K562 (cell line): ENCODE results near the gene POT1. TPM values are rescaled to one million over a fixed set of nuclear protein-coding genes. Genes with fewer than 3 reads are reported as not detected.

Experiments
- ATAC-seq: fragments of 200-7000 bp; cut with Tn5 transposase; 3 replicates; pipeline ENCODE4 v1.9.1; 2020; ENCODE audit warnings: moderate library complexity
- BruUV-seq: library from RNA; stranded (reverse); fragments of 400-500 nt; replicated peaks from 2 replicates; lab custom pipeline; 2021; lab: Mats Ljungman, UMichigan
- CTCF ChIA-PET: fragments of 300-600 bp; formaldehyde crosslinking; extraction: SDS; loops from one replicate; lab custom pipeline; 2021; ENCODE audit warnings: low intra/inter-chr PET ratio; lab: Yijun Ruan, JAX
- POLR2A ChIA-PET: fragments of 300-600, 350-650 bp; sonication (Branson Sonifier 250); formaldehyde crosslinking; extraction: SDS; loops from one replicate; lab custom pipeline; 2021; ENCODE audit warnings: antibody characterized with exemption, inconsistent platforms; lab: Yijun Ruan, JAX
- DNase-seq, 4 experiments: peaks; one replicate each; pipeline versions ENCODE4 v3.0.0 to v3.0.0-alpha.2; 2011 to 2018; ENCODE audit warnings: low spot score in 3 of 4, mixed read lengths in 3 of 4; ENCODE audit errors: extremely low read depth in 1 of 4
- FAIRE-seq: peaks from 2 replicates; lab custom pipeline; 2011; peaks lifted over from hg19 to GRCh38; lab: Jason Lieb, UNC
- H2AFZ ChIP-seq: 2 replicates; pipeline ENCODE4 v1.6.0; 2011; ENCODE audit warnings: low read depth, low read length, control low read depth, inconsistent platforms
- H3K27ac ChIP-seq: fragments of 200-600 bp; 3 replicates; pipeline ENCODE4 v1.8.0; 2011; ENCODE audit warnings: low read depth, mild to moderate bottlenecking, control low read depth, inconsistent platforms, low read length, moderate library complexity, mixed read lengths; ENCODE audit errors: extremely low read depth
- H3K27me3 ChIP-seq, 2 experiments: fragments of 300-600 bp in 1 of 2; 2 replicates in 1 of 2; 3 replicates in 1 of 2; pipeline versions ENCODE4 v1.6.0 to v1.8.0; 2011; ENCODE audit warnings: inconsistent platforms in 2 of 2, low read length in 2 of 2, mild to moderate bottlenecking in 1 of 2, mixed read lengths in 1 of 2, moderate library complexity in 1 of 2; ENCODE audit not compliant: control insufficient read depth in 2 of 2, insufficient read depth in 2 of 2
- H3K36me3 ChIP-seq: fragments of 300-600 bp; 3 replicates; pipeline ENCODE4 v1.8.0; 2011; ENCODE audit warnings: mild to moderate bottlenecking, low read length, inconsistent platforms; ENCODE audit not compliant: control insufficient read depth, insufficient read depth
- H3K4me1 ChIP-seq, 2 experiments: fragments of 200-600 bp in 1 of 2; replicated peaks in 1 of 2; 2 replicates in 1 of 2; 3 replicates in 1 of 2; pipeline versions ENCODE4 v1.5.1 to v1.8.0; 2011; ENCODE audit warnings: inconsistent platforms in 2 of 2, low read length in 2 of 2, mild to moderate bottlenecking in 1 of 2, mixed read lengths in 1 of 2, moderate library complexity in 1 of 2; ENCODE audit not compliant: control insufficient read depth in 2 of 2, insufficient read depth in 2 of 2
- H3K4me2 ChIP-seq: 2 replicates; pipeline ENCODE4 v1.6.1; 2011; ENCODE audit warnings: low read length, control low read depth, inconsistent platforms, mixed read lengths; ENCODE audit not compliant: insufficient read depth
- H3K4me3 ChIP-seq: fragments of 200-600 bp; sonication (generic), shearing (Covaris generic); 2 replicates; pipeline ENCODE4 v1.5.1; 2016; ENCODE audit warnings: control low read depth, inconsistent platforms
- H3K79me2 ChIP-seq: fragments of 200-600 bp; 3 replicates; pipeline ENCODE4 v1.8.0; 2011; ENCODE audit warnings: low read length, inconsistent platforms; ENCODE audit not compliant: control insufficient read depth, insufficient read depth
- H3K9ac ChIP-seq, 2 experiments: 2 replicates each; pipeline versions ENCODE4 v1.6.0 to v1.6.1; 2011; ENCODE audit warnings: low read depth in 2 of 2, low read length in 2 of 2, control low read depth in 1 of 2, inconsistent platforms in 1 of 2, mild to moderate bottlenecking in 1 of 2, mixed read lengths in 1 of 2; ENCODE audit not compliant: insufficient read depth in 1 of 2
- H3K9me1 ChIP-seq: one replicate; pipeline ENCODE4 v1.6.0; 2011; ENCODE audit warnings: inconsistent platforms, mild to moderate bottlenecking, low read length, moderate library complexity; ENCODE audit not compliant: control insufficient read depth, insufficient read depth
- H3K9me3 ChIP-seq: replicated peaks from 2 replicates; pipeline ENCODE4 v1.5.1; 2011; ENCODE audit warnings: low read depth, low read length, inconsistent platforms; ENCODE audit not compliant: control insufficient read depth, insufficient read depth
- H4K20me1 ChIP-seq: replicated peaks from 2 replicates; pipeline ENCODE4 v1.6.1; 2011; ENCODE audit warnings: low read length, inconsistent platforms, mixed read lengths; ENCODE audit not compliant: control insufficient read depth, insufficient read depth
- FOS ChIP-seq: IDR thresholded peaks from 3 replicates; pipeline ENCODE4 v1.6.1; 2011; ENCODE audit not compliant: insufficient read length; ENCODE audit errors: extremely low read depth
- JUND ChIP-seq, 2 experiments: IDR thresholded peaks; 2 replicates in 1 of 2; 3 replicates in 1 of 2; pipeline ENCODE4 v1.6.1; 2011; ENCODE audit warnings: borderline replicate concordance in 2 of 2, low read depth in 2 of 2, low read length in 2 of 2, improper control_type of control experiment in 1 of 2, missing biosample characterization in 1 of 2, missing genetic modification characterization in 1 of 2, missing genetic modification reagents in 1 of 2
- KLF16 ChIP-seq: IDR thresholded peaks from 2 replicates; pipeline ENCODE4 v1.6.1; 2016; ENCODE audit warnings: antibody characterized with exemption
- NFATC3 ChIP-seq: fragments of 450-650 bp; IDR thresholded peaks from 2 replicates; pipeline ENCODE4 v1.6.1; 2017; ENCODE audit warnings: mild to moderate bottlenecking
- RFX7 ChIP-seq: fragments of 250-450 bp; sonication (Bioruptor Pico); IDR thresholded peaks from 2 replicates; pipeline ENCODE4 v1.5.1; 2021; ENCODE audit warnings: mild to moderate bottlenecking
- SMARCA4 ChIP-seq: fragments of 450-650 bp; IDR thresholded peaks from 2 replicates; pipeline ENCODE4 v1.6.1; 2016
- SMC3 ChIP-seq: conservative IDR thresholded peaks from 2 replicates; pipeline ENCODE4 v1.6.1; 2011; ENCODE audit warnings: low read depth, low read length, improper control_type of control experiment; ENCODE audit not compliant: insufficient read depth
- YY1 ChIP-seq, 3 experiments: IDR thresholded peaks; 2 replicates each; pipeline ENCODE4 v1.6.1; 2011; ENCODE audit warnings: low read length in 2 of 3, mild to moderate bottlenecking in 2 of 3, moderate library complexity in 2 of 3, borderline replicate concordance in 1 of 3, control low read depth in 1 of 3, low read depth in 1 of 3; ENCODE audit not compliant: insufficient read depth in 3 of 3, insufficient replicate concordance in 2 of 3, control insufficient read depth in 1 of 3, insufficient read length in 1 of 3; ENCODE audit errors: extremely low read depth in 1 of 3
- ZNF24 ChIP-seq: fragments of 450-650 bp; IDR thresholded peaks from 2 replicates; pipeline ENCODE4 v1.6.1; 2016
- in situ Hi-C: fragments of 300-500 bp; cut with MboI; formaldehyde crosslinking; loops from 4 replicates; pipeline ENCODE4 v1.15.0; 2018; ENCODE audit warnings: inconsistent platforms, mixed read lengths
- intact Hi-C: fragments of 100-400 bp; cut with micrococcal nuclease; formaldehyde crosslinking; loops from 2 replicates; pipeline ENCODE4 v1.14.2; 2022
- polyA plus RNA-seq, 8 experiments: library from polyadenylated mRNA; depleted of rRNA in 4 of 8; stranded (reverse) in 5 of 8; unstranded in 3 of 8; fragments of >200 nt; fragmentation: Nextera tagmentation in 2 of 8; fragmentation: Illumina TruSeq in 1 of 8; extraction: Ambion mirVana in 2 of 8; extraction: Trizol in 1 of 8; gene quantifications; 2 replicates each; pipeline versions ENCODE4 v1.2.1 to v1.2.3, GENCODE V29; 2011 to 2014; ENCODE audit warnings: inconsistent platforms in 1 of 8, missing spikeins in 1 of 8
- total RNA-seq, 7 experiments: library from RNA; depleted of rRNA in 6 of 7; stranded (reverse); fragments of >200 nt in 6 of 7; fragmentation: Illumina TruSeq in 2 of 7; extraction: Trizol in 2 of 7; gene quantifications; 2 replicates each; pipeline versions ENCODE4 v1.2.1 to v1.2.3, GENCODE V29; 2011 to 2021; ENCODE audit warnings: low replicate concordance in 1 of 7
- TF ChIP-seq, protein P1 (sequence below): fragments of 250-450 bp; sonication (Bioruptor Pico); IDR thresholded peaks from 2 replicates; pipeline ENCODE4 v1.5.0; 2021; ENCODE audit warnings: mild to moderate bottlenecking, borderline replicate concordance

POT1 gene
- total and polyA plus RNA-seq, 9 of the 15 experiments (the other 6 are each of a cell fraction or from before 2014, with no cell fraction given), result 37.9 to 140 (median 63.6) TPM

DNA sequence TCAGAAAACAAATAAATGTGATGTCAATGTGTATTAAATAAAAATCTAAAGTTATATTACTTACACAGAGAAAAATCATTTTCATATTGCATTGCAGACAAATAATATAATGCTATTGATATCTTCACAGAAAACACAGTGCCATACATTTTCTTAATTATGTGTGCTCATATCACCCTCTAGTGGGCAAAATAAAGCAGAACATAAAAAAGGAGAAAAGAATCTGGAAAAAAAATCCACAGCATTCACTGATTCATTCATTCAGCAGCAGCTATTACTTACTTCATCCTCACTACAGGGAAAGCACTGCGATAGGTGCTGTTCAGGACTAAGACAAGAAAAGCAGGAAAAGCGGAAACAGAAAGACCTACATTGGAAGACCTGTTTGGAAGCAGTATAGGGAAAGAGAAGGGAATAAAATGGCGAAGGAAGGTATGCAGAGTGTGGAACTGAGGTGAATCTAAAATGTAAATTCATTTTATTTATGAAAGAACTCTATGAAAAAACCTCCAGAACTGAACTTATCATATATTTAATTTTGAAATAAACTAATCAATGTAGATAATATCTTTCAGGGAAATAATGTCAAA lies 73.2 kb downstream of the POT1 start (continued):
- TF ChIP-seq, protein P1, sequence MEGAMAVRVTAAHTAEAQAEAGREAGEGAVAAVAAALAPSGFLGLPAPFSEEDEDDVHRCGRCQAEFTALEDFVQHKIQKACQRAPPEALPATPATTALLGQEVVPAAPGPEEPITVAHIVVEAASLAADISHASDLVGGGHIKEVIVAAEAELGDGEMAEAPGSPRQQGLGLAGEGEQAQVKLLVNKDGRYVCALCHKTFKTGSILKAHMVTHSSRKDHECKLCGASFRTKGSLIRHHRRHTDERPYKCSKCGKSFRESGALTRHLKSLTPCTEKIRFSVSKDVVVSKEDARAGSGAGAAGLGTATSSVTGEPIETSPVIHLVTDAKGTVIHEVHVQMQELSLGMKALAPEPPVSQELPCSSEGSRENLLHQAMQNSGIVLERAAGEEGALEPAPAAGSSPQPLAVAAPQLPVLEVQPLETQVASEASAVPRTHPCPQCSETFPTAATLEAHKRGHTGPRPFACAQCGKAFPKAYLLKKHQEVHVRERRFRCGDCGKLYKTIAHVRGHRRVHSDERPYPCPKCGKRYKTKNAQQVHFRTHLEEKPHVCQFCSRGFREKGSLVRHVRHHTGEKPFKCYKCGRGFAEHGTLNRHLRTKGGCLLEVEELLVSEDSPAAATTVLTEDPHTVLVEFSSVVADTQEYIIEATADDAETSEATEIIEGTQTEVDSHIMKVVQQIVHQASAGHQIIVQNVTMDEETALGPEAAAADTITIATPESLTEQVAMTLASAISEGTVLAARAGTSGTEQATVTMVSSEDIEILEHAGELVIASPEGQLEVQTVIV, result 0 out of 2 replicates have a peak, but pooled peaks have one; percentile 13
- TF ChIP-seq ZNF24 (peak; percentile 93), RFX7 (CRISPR knock-in tag) (no peak), YY1 (IDR thresholded peaks at IDR 0.05; ENCODE audit: borderline replicate concordance in 1 of 3, control insufficient read depth in 1 of 3, extremely low read depth in 1 of 3, insufficient read depth in 3 of 3, insufficient read length in 1 of 3, insufficient replicate concordance in 2 of 3, low read depth in 1 of 3, low read length in 2 of 3) (no peak), SMC3 (0 out of 2 replicates have a peak, but pooled peaks have one; percentile 27), KLF16 (peak; percentile 6; the same call in 1 of the 2 replicates)

DNA sequence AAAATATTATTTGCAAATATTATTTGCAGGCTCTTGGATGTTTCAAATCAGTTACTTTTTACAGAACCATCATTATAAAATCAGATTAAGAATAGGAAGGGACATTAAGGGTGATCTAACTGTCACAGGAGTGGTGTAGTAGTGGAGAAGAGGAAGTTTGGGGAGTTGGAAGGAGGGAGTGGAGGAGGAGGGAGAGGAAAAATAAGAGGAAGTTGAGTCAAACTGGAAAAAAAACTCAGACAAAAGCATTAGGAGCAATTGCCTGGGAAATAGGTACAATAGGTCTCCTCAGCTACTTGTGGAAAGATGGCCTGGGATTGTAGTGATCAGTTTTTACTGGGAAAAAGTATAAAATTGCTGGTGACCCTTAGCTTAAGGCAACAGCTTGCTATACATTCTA lies 86.3 kb downstream of the POT1 start:
- Histone ChIP-seq H3K27ac (no peak overlapping the region), H3K36me3 (peaks cover 28% of the 10 kb centered on the region; the same call in 2 of the 3 replicates), H3K4me3 (no peak overlapping the region), H3K9ac (no peak overlapping the region), H3K4me1 (no peaks in the 10 kb centered on the region), H3K79me2 (no peaks in the 10 kb centered on the region), H3K4me2 (no peak overlapping the region), H3K9me1 (no peaks in the 10 kb centered on the region), H3K9me3 (no peaks in the 10 kb centered on the region), H4K20me1 (no peaks in the 10 kb centered on the region), H3K27me3 (no peaks in the 10 kb centered on the region), H2AFZ (no peak overlapping the region)
- intact Hi-C loops (loop anchor here (10.0 kb wide), 1 partner anchor 689 kb away; no protein-coding TSS in a partner anchor), in situ Hi-C loops (no loop called here)
- FAIRE-seq (no peak), ATAC-seq (no peak), DNase-seq (no peak)
- TF ChIP-seq SMARCA4, result no peak
- no peak for TF ChIP-seq NFATC3
- TF ChIP-seq FOS, result no peak
- TF ChIP-seq JUND (IDR thresholded peaks at IDR 0.05; ENCODE audit: borderline replicate concordance, low read depth, low read length), result no peak
- no peak for TF ChIP-seq JUND (tag; IDR thresholded peaks at IDR 0.05; ENCODE audit: borderline replicate concordance, low read depth, low read length)
- TF ChIP-seq, protein P1, result no peak
- BruUV-seq, result no TSS peak
- ChIA-PET POLR2A (interaction anchor here (0.9 to 1.2 kb wide), 2 partner anchors 9 to 15 kb away, joined by 3 to 5 read pairs; no protein-coding TSS in a partner anchor), CTCF (no interaction called here)
